H9 (cell line): ENCODE data around the gene PIAS2. TPM values are rescaled to one million over a fixed set of nuclear protein-coding genes. Genes with fewer than 3 reads are reported as not detected.

ENCODE experiments used
- DNase-seq: peaks from one replicate; pipeline ENCODE4 v3.0.0-alpha.2; 2017
- H2AFZ ChIP-seq: one replicate; pipeline ENCODE4 v1.6.1; 2013; ENCODE audit warnings: mild to moderate bottlenecking, low read length, control low read depth, moderate library complexity
- H2AK5ac ChIP-seq: 2 replicates; pipeline ENCODE4 v1.6.1; 2013; ENCODE audit warnings: low read length, control low read depth, mixed read lengths; ENCODE audit not compliant: insufficient read length
- H2BK120ac ChIP-seq: one replicate; pipeline ENCODE4 v1.6.1; 2013; ENCODE audit warnings: low read depth, mild to moderate bottlenecking, low read length, control low read depth, inconsistent platforms; ENCODE audit not compliant: poor library complexity, severe bottlenecking
- H2BK12ac ChIP-seq: 2 replicates; pipeline ENCODE4 v1.6.1; 2013; ENCODE audit warnings: low read length, control low read depth, mixed read lengths, low read depth; ENCODE audit not compliant: insufficient read length
- H2BK15ac ChIP-seq: 2 replicates; pipeline ENCODE4 v1.6.1; 2013; ENCODE audit warnings: low read depth, low read length, control low read depth
- H2BK20ac ChIP-seq: one replicate; pipeline ENCODE4 v1.6.1; 2013; ENCODE audit warnings: low read depth, mild to moderate bottlenecking, low read length, control low read depth, inconsistent platforms; ENCODE audit not compliant: poor library complexity, severe bottlenecking
- H2BK5ac ChIP-seq: 2 replicates; pipeline ENCODE4 v1.6.1; 2013; ENCODE audit warnings: low read length, control low read depth, mixed read lengths; ENCODE audit not compliant: insufficient read length
- H3K14ac ChIP-seq: 2 replicates; pipeline ENCODE4 v1.6.1; 2013; ENCODE audit warnings: low read length, control low read depth; ENCODE audit not compliant: insufficient read depth
- H3K18ac ChIP-seq: 2 replicates; pipeline ENCODE4 v1.6.1; 2013; ENCODE audit warnings: low read depth, mild to moderate bottlenecking, mixed read lengths, low read length, control low read depth; ENCODE audit not compliant: insufficient read length
- H3K23ac ChIP-seq: 2 replicates; pipeline ENCODE4 v1.6.1; 2013; ENCODE audit warnings: low read length, control low read depth, mixed read lengths, low read depth; ENCODE audit not compliant: insufficient read length
- H3K23me2 ChIP-seq: 2 replicates; pipeline ENCODE4 v1.6.1; 2013; ENCODE audit warnings: low read depth, mild to moderate bottlenecking, mixed read lengths, low read length, control low read depth; ENCODE audit not compliant: insufficient read length, poor library complexity, severe bottlenecking
- H3K27ac ChIP-seq: 2 replicates; pipeline ENCODE4 v1.5.1; 2013; ENCODE audit warnings: low read length, control low read depth, mixed read lengths, low read depth; ENCODE audit not compliant: insufficient read length
- H3K27me3 ChIP-seq: 2 replicates; pipeline ENCODE4 v1.6.1; 2013; ENCODE audit warnings: low read length, control low read depth, inconsistent platforms; ENCODE audit not compliant: insufficient read depth
- H3K4ac ChIP-seq: 2 replicates; pipeline ENCODE4 v1.6.1; 2013; ENCODE audit warnings: low read depth, mild to moderate bottlenecking, control low read depth, inconsistent platforms, low read length, moderate library complexity
- H3K4me1 ChIP-seq: 2 replicates; pipeline ENCODE4 v1.6.1; 2013; ENCODE audit warnings: low read length, control low read depth, inconsistent platforms; ENCODE audit not compliant: insufficient read depth
- H3K4me2 ChIP-seq: 2 replicates; pipeline ENCODE4 v1.6.1; 2013; ENCODE audit warnings: low read length, control low read depth, mixed read lengths; ENCODE audit not compliant: insufficient read length, insufficient read depth
- H3K56ac ChIP-seq: 2 replicates; pipeline ENCODE4 v1.6.1; 2013; ENCODE audit warnings: low read depth, mild to moderate bottlenecking, mixed read lengths, low read length, control low read depth; ENCODE audit not compliant: insufficient read length
- H3K79me1 ChIP-seq: 2 replicates; pipeline ENCODE4 v1.6.1; 2013; ENCODE audit warnings: low read depth, mild to moderate bottlenecking, moderate library complexity, low read length, control low read depth, inconsistent platforms; ENCODE audit not compliant: insufficient read depth, poor library complexity, severe bottlenecking
- H3K79me2 ChIP-seq: 2 replicates; pipeline ENCODE4 v1.6.1; 2013; ENCODE audit warnings: low read length, control low read depth, inconsistent platforms; ENCODE audit not compliant: insufficient read depth
- H3K9ac ChIP-seq: 2 replicates; pipeline ENCODE4 v1.6.1; 2013; ENCODE audit warnings: low read length, control low read depth, mixed read lengths; ENCODE audit not compliant: insufficient read length; ENCODE audit errors: extremely low read depth
- H3K9me3 ChIP-seq: one replicate; pipeline ENCODE4 v1.6.1; 2013; ENCODE audit warnings: low read depth, low read length, inconsistent platforms; ENCODE audit not compliant: control insufficient read depth
- H3T11ph ChIP-seq: one replicate; pipeline ENCODE4 v1.6.1; 2013; ENCODE audit warnings: mild to moderate bottlenecking, low read length, control low read depth, inconsistent platforms
- H4K20me1 ChIP-seq: one replicate; pipeline ENCODE4 v1.6.1; 2013; ENCODE audit not compliant: control insufficient read depth, insufficient read length, insufficient read depth
- H4K5ac ChIP-seq: 2 replicates; pipeline ENCODE4 v1.6.1; 2013; ENCODE audit warnings: low read depth, mild to moderate bottlenecking, mixed read lengths, low read length, control low read depth; ENCODE audit not compliant: insufficient read length
- H4K8ac ChIP-seq: replicated peaks from 2 replicates; pipeline ENCODE4 v1.6.1; 2013; ENCODE audit warnings: low read length, control low read depth, mixed read lengths, low read depth; ENCODE audit not compliant: insufficient read length
- H4K91ac ChIP-seq: 2 replicates; pipeline ENCODE4 v1.6.1; 2013; ENCODE audit warnings: low read depth, mild to moderate bottlenecking, moderate library complexity, mixed read lengths, low read length, control low read depth; ENCODE audit not compliant: insufficient read length
- H3K27ac Mint-ChIP-seq, 3 experiments: 2 replicates in 2 of 3; 3 replicates in 1 of 3; pipeline ENCODE4 v1.8.0; 2020 to 2021; ENCODE audit warnings: mixed read lengths in 3 of 3, mild to moderate bottlenecking in 1 of 3, moderate library complexity in 1 of 3
- H3K27me3 Mint-ChIP-seq: 2 replicates; pipeline ENCODE4 v1.8.0; 2021; ENCODE audit warnings: low read depth, mild to moderate bottlenecking, moderate library complexity, mixed read lengths
- H3K36me3 Mint-ChIP-seq, 3 experiments: 2 replicates in 2 of 3; 3 replicates in 1 of 3; pipeline ENCODE4 v1.8.0; 2020 to 2021; ENCODE audit warnings: low read depth in 3 of 3, mixed read lengths in 3 of 3; ENCODE audit not compliant: insufficient read depth in 1 of 3
- H3K4me1 Mint-ChIP-seq, 2 experiments: 2 replicates each; pipeline ENCODE4 v1.8.0; 2020; ENCODE audit warnings: mixed read lengths in 2 of 2
- H3K4me3 Mint-ChIP-seq, 2 experiments: 2 replicates in 1 of 2; 3 replicates in 1 of 2; pipeline ENCODE4 v1.8.0; 2020 to 2021; ENCODE audit warnings: mild to moderate bottlenecking in 2 of 2, mixed read lengths in 2 of 2, moderate library complexity in 1 of 2
- H3K9me3 Mint-ChIP-seq, 2 experiments: 2 replicates in 1 of 2; 3 replicates in 1 of 2; pipeline ENCODE4 v1.8.0; 2020; ENCODE audit warnings: mild to moderate bottlenecking in 2 of 2, mixed read lengths in 2 of 2, moderate library complexity in 1 of 2
- WGBS: extraction: QIAGEN DNeasy Blood & Tissue Kit; methylation state at CpG from one replicate; pipeline ENCODE4 v1.1.7; 2013; ENCODE audit warnings: missing lambda C conversion rate, low lambda C conversion rate, mixed read lengths; ENCODE audit not compliant: insufficient read length; ENCODE audit errors: extremely low coverage; 5-methylcytosine and 5-hydroxymethylcytosine counted together
- total RNA-seq: library from RNA; stranded (reverse); gene quantifications from 2 replicates; pipeline ENCODE4 v1.2.1, GENCODE V29; 2021
- TF ChIP-seq, protein P1 (sequence below): fragments of 200-600 bp; sonication (generic); conservative IDR thresholded peaks from 3 replicates; pipeline ENCODE4 v1.8.0; 2021; ENCODE audit warnings: antibody characterized with exemption, mild to moderate bottlenecking

PIAS2 gene
- total RNA-seq, 1 experiment from 2014 or later = 58.4 TPM

DNA sequence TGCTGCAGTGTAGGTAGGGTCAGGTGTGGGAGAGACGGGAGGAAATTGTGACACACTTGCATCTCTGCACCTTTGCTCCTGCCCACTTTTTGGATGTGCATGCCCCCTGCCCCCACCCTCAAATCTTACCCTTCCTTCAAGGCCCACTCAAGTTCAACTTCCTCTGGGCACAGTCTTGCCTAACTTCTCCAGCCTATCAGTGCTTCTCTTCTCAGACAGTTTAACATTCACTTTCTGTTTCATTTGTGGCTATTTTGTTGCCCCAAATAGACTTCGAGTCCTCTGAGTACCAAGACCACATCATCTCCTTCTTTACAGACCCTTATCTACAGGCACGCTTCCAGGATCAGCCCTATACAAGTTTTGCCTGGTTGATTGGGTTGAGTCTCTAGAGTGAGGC lies 163.1 kb downstream of the PIAS2 start:
- H2BK15ac ChIP-seq = no peak overlapping the region
- no peaks in the 10 kb centered on the region for H4K20me1 ChIP-seq
- H4K91ac ChIP-seq = no peak overlapping the region
- no peak overlapping the region for H2AFZ ChIP-seq
- peaks cover 23% of the 10 kb centered on the region for H3K27me3 ChIP-seq
- H2BK5ac ChIP-seq = no peak overlapping the region
- no peaks in the 10 kb centered on the region for H3K79me2 ChIP-seq
- H3K9me3 ChIP-seq = no peaks in the 10 kb centered on the region
- Mint-ChIP-seq H3K27me3 (peaks cover 75% of the 10 kb centered on the region), H3K9me3 (no peaks in the 10 kb centered on the region; a peak in 1 of 5 replicates), H3K4me3 (no peak overlapping the region), H3K4me1 (peaks cover 27 to 33% of the 10 kb centered on the region in 2 experiments), H3K27ac (no peak overlapping the region), H3K36me3 (no peaks in the 10 kb centered on the region)
- WGBS = no CpG with 5 or more reads among the region's 3 CpGs
- H2BK120ac ChIP-seq = no peak overlapping the region
- H3K23ac ChIP-seq = no peak overlapping the region
- H3K4me2 ChIP-seq = no peak overlapping the region
- TF ChIP-seq, protein P1, sequence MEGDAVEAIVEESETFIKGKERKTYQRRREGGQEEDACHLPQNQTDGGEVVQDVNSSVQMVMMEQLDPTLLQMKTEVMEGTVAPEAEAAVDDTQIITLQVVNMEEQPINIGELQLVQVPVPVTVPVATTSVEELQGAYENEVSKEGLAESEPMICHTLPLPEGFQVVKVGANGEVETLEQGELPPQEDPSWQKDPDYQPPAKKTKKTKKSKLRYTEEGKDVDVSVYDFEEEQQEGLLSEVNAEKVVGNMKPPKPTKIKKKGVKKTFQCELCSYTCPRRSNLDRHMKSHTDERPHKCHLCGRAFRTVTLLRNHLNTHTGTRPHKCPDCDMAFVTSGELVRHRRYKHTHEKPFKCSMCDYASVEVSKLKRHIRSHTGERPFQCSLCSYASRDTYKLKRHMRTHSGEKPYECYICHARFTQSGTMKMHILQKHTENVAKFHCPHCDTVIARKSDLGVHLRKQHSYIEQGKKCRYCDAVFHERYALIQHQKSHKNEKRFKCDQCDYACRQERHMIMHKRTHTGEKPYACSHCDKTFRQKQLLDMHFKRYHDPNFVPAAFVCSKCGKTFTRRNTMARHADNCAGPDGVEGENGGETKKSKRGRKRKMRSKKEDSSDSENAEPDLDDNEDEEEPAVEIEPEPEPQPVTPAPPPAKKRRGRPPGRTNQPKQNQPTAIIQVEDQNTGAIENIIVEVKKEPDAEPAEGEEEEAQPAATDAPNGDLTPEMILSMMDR = no peak
- H2BK20ac ChIP-seq = no peak overlapping the region
- no peak overlapping the region for H4K5ac ChIP-seq
- no peak overlapping the region for H3T11ph ChIP-seq
- H4K8ac ChIP-seq = no peak overlapping the region
- H3K79me1 ChIP-seq = no peaks in the 10 kb centered on the region
- no peak overlapping the region for H3K18ac ChIP-seq
- DNase-seq = no peak
- H2BK12ac ChIP-seq = no peak overlapping the region
- no peak overlapping the region for H2AK5ac ChIP-seq
- H3K4me1 ChIP-seq = 0 out of 2 replicates have a peak, but pooled peaks cover 4% of the 10 kb centered on the region
- H3K14ac ChIP-seq = no peak overlapping the region
- no peak overlapping the region for H3K56ac ChIP-seq
- peaks cover 15% of the 10 kb centered on the region for H3K23me2 ChIP-seq
- no peak overlapping the region for H3K9ac ChIP-seq
- H3K4ac ChIP-seq = no peak overlapping the region
- H3K27ac ChIP-seq = no peak overlapping the region

Other genes with a start within 250 kb of the PIAS2 start
- 0.63 and 0.75 TPM in 2 replicates for gene ST8SIA5, start 160.5 kb downstream of the PIAS2 start, total RNA-seq
- 20.1 and 21.7 TPM in 2 replicates for gene KATNAL2, start 95 bp upstream of the PIAS2 start, total RNA-seq
- gene ELOA2, start 118.1 kb upstream of the PIAS2 start, total RNA-seq = not detected in 2 replicates
- 51.0 and 58.5 TPM in 2 replicates for gene HDHD2, start 233.0 kb upstream of the PIAS2 start, total RNA-seq